ENCODE measurements around the gene NDUFS6.

NDUFS6 gene

DNA sequence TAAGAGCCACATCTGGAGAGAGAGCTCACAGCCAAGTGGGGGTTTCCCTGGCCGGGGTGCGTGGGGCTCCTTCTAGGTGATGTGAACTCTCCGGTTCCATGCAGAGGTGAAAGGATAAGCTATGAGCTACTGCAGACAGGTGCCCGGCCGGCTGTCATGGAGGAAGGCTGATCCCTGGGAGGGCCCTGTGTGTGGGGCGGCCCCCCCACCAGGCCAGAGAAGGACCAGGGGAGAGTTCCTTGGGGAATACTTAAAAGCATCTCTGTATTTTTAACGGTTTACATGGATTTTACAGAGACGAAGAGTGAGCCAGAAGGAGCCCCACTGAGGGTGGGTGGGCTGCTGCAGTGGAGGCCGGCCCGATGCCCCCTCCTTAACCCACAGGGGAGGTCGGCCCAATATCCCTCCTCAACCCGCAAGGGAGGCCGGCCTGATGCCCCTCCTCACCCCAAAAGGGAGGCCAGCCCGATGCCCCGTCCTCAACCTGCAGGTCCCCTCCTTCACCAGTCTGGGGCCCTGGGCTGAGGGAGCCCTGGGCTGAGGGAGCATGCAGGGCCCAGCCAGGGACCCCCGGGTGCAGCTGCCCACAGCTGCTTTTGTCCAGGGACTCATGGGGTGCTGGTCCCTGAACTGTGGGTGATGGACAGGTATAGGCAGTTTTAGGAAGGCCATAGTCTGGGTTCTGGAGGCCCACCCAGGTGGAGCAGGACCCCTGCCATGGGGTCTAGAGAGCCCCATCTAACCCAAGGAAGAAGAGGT, 33.5 kb upstream of the NDUFS6 start:
- no peak for DNase-seq

DNA sequence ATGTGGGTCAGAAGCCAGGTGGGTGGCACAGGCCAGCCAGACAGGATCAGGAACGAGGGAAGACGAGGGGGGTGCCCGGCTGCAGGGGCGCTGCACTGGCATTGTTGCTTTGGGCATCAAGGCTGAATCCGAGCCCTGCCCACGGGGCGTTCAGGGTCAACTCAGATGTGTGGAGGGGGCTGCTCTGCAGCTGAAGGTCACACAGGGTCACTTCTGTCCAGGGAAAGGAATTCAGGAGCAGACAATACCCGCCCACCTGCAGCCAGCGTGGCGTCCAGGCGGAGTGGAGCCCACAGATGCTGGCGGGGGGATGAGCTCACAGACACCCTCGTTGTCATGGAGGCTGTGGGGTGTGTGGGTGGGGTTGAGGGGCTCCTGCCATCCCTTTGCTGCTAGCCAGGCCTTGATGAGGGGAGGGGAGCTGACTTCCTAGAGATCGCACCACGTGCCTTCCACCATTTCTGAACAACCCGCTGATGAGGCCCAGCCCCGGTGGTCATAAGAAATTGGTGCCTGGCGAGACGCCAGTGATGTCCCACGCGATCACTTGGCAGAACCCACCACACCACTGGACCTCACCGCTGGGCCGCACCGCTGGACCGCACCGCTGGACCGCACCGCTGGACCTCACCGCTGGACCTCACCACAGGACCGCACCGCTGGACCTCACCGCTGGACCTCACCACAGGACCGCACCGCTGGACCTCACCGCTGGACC, 32.8 kb upstream of the NDUFS6 start:
- no peak for DNase-seq

DNA sequence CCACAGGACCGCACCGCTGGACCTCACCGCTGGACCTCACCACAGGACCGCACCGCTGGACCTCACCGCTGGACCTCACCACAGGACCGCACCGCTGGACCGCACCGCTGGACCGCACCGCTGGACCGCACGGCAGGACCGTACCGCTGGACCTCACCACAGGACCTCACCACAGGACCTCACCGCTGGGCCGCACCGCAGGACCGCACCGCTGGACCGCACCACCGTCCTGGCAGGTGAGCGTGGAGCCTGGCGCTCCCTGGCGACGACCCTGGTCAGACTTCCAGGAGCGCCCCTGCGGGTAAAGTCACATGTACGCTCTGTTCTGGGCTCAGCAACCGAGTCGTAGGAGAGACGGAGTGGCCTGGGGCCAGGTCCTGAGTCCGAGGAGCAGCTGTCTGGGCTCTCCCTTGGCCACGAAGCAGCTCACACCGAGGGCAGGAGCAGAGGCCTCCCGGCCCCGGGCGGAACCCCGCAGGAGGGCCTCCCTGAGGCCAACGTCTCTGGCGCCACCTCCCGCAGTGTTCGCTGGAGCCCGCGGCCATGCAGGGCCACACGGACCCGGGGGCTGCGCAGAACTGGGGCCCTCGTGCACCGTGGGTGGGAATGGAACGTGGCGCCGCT, 32.1 kb upstream of the NDUFS6 start:
- DNase-seq, result no peak

DNA sequence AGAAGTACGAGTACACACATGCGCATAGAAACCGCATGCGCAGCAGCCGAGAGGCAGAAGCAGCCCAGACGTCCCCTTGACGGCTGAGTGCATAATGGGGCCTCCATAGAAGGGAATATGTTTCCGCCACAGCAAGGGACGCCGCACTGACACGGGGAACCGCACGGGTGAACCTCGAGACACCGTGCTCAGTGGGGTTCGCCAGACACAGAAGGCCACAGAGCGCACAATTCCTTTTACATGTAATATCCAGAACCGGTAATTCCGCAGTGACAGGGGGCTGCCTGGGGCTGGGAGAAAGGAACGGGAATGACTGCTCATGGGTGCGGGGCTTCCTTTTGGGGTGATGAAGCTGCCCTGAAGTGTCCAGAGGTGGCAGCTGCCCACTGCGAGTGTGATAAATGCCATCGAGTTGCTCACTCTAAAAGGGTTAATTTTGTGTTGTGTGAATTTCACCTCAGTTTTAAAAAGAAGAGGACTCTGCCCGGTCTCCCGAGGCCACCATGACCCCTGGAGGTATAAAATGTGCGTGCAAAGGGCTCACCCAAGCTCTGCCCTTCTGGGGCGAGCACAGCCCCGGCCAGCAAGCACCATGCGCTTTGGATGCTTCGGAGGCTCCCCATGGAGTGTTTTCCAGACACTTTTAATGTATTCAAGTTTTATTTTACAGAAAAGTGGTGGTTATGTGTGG, 31.3 kb upstream of the NDUFS6 start:
- DNase-seq, result no peak

DNA sequence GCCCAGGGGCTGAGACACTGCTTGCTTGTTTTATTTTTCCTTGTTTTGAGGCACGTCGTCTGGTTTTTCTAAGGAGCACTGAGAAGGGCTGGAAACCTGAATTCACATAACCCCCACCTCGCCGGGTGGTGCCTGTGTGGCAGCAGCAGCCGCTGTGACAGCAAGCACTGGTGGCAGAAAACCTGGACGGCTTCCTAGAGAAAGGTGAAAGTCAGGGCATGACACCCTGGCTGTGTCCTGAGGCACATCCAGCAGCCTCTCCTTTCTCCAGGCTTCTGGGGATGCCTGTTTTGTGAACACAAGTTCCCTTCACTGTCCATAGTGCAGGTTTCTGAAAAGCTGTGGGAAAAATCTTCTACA, 30.8 kb upstream of the NDUFS6 start:
- no peak for DNase-seq

DNA sequence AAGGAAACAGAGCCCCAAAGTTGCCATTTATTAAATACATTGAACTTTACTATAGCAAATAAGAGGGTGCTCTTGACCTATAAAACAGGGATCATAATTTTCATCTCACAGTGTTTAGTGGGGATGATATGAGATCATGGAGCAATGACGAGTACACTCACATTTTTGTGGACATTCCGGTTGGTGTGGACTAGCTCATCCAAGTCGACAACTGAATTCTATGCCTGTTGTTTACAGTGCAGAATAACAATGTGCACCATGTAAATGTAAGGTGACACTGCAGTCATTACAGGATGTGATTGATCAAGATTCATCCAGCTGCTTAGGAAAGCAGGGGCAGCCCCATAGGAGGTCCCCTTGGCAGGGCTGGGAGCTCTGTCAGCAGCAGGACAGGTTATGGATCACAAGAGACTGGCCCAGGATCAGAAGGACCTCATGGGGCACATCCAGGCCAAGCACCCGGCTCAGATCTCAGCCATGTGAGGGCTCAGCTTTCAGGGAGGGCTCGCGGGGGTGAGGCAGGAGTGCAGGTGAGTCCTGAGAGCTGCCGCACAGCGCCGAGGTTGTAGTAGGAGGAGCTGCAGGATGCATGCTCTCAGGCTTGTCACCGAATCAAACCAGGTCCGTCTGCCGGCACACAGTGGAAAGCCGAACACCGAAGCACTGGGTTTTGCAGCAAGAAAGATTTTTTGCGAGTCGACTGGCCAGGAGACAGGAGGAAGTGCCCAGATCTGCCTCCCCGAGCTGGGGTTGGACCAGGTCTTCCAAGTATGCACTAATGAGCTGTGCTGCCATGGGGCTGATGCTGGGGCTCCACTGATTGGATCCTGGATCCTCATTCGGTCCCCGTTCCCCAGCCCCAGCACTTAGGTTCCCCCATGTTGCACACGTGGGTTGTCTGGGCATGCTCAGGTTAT, 29.8 kb upstream of the NDUFS6 start:
- no peak for DNase-seq

DNA sequence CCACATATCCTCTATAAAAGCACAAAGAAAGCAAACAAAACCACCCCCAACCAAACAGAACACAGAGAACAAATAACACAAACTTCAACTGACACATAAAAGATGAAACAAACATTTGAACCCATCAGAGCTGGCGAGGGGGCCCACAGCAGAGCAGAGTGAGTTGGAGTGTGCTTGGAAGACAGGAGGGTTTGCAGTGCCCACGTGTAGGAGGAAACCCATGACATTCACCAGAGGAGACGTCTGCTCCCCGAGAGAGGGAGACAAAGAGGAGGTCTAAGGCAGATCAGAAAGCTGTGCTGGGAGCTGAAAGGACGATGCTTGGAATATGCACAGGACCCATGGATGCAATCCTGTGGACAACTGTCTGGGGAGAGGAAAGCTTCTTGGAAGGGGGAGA, 28.6 kb upstream of the NDUFS6 start:
- DNase-seq, result no peak

- no peak for DNase-seq
These were observed 24.4 kb upstream of the NDUFS6 start for GRCh38 chr5:1776831-1777230.

DNA sequence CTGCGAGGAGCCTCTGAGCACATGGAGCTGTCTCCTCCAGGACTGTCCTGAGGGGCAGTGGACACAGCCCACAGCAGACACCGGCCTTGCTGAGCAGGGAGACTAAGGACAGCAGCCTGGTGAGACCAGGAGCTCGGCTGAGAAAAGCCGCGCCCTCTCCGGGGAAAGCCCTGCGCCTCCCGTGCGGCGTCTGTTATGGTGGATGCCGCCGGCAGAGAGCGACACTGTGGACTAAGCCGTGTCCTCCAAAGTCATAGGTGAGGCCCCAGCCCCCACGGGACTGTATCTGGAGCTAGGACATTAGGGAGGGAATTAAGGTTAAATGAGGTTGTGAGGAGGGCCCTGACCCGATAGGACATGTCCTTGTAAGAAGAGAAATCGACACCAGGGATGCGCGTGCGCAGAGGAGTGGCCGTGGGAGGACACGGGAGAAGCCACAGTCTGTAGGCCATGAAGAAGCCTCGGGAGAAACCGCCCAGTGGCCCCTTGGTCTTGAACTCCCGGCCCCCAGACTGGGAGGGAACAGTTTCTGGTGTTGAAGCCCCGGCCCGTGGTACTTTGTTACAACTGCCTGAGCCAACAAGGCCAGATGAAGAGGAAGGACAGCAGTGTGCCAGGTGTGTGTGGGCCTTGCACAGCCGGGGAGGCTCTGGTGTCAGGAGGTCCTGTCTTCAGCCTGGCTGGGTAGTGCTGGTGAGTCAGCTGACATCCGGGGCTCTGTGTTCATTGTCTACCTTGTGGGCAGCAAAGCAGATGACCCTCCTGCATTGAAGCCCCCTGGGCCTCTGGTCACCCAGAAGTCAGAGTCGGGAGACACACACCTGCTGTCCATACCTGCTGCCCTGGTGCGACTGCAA, 23.7 kb upstream of the NDUFS6 start:
- no peak for DNase-seq

DNA sequence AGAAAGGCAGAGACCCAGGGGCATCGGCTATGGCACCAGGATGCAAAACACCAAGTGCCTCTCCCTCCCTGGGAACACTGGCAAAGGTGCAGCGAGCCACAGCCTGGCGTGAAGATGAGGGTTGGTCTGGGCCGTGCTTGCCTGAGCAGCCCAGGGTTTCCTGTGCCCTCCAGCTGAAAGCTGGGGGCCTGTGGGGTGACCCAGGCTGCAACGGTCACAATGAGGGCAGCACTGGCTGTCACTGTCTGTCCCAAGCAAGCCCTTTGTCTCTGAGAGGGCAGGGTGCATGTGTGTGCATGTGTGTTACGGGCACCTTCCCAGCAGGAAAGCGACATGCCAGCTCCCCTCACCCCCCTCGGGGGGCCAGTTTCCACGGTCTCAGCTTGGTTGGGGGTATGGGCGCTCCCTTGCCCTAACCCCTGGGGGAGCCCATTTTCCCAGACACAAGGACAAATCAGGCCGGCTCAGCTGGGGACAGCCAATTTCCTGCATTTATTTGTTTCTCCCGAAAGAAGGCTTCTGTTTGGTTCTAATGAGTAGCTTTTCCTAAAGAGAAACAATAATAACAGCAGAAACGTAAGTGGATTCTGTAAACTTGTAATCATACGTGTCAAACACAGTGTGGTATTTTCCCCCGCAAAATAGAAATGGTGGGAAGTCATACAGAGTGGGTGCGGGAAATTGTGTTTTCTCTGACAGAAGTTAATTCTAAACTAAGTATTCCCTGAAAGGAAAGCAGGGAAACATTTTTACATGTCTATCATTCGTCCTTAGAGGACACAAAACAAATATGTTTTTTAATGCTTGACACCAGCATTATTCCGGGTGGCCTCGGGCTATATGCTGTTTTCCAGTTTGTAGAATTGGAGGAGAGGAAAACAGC, 22.8 kb upstream of the NDUFS6 start:
- no peak for DNase-seq

- DNase-seq, result no peak
These were observed 22.1 kb upstream of the NDUFS6 start for GRCh38 chr5:1779021-1779680.

DNA sequence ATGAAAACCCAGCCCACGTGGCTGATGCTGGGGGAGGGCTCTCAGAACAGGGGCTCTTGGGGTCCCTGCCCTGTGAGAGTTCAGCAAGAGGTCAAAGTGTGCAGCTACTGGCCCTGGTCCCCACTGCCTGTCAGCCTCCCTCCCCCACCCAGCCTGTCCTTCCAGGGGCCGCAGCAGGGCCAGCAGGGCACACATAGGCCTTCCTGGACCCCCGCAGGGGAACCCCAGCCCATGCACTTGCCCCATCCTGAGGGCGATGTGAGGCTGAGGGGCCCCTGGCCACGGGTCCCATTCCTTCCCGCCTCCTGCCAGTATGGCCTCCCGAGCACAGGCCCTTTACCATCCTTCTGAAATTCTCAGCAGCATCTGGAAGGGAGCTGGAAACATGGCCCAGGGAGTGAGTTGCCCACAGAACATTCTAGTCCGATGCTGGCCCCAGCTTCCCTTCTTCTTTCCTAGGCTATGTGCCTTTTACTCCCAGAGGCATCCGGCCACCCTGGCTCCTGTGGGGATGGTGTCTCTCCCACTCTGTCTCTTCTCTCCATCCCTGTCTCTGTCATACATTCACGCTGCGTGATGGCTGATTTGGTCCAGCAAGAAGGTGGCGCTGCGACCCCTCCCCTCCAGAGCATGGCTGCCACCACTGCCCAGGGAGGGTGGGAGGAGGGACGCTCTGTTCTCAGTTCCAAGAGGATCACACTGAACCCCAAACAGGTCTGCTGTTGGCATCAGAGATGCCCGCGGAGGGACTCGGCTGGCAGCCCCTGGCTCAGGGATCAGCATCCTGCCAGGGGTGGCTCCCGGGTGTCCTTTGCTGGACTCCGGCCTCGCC, 21.2 kb upstream of the NDUFS6 start:
- DNase-seq, result no peak

DNA sequence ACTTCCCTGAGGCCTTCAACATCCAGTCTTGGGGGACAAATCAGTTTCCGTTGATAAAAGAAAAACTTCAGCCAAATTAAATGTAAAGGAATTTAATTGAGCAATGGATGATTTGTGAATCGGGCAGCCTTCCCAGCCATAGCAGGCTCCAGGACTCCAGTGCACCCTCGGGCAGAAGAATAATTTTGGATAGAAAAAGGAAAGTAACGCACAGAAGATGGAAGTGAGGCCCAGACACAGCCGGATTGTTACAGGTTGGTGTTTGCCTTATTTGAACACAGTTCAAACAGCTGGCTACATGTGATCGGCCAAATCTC, 20.6 kb upstream of the NDUFS6 start:
- no peak for DNase-seq

DNA sequence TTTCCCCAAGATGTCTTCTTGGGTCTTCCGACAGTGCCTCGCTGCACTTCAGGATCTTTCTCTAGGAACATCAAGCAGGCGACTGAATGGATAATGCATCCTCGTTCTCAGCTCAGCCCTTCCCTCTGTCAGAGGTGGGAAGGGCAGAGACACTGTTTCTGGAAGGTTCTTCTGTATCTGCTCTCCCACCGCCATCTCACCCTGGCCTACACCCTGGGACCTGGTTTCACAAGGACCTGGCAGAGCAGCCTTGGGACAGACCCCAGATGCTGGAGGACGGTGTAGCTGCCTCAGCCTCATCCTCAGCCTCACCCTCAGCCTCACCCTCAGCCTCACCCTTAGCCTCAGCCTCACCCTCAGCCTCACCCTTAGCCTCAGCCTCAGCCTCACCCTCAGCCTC, 20.1 kb upstream of the NDUFS6 start:
- DNase-seq, result no peak

- DNase-seq, result no peak
These were observed 19.4 kb upstream of the NDUFS6 start for GRCh38 chr5:1781726-1782384.

- no peak for DNase-seq
These were observed 18.6 kb upstream of the NDUFS6 start for GRCh38 chr5:1782385-1783215.

GRCh38 chr5:1783216-1783554, 18.0 kb upstream of the NDUFS6 start:
- no peak for DNase-seq
